Activated T-helper 1 cell treated with anti-CD3 and anti-CD28 coated beads, Interleukin-2, amount 50 U/mL, for 16 hours (primary cell): ENCODE measurements around the gene ACADS.

ENCODE experiments used
- DNase-seq, 2 donors: peaks; one replicate each; pipeline ENCODE4 v3.0.0-alpha.2; 2020; ENCODE audit warnings: low read depth in 1 of 2, low spot score in 1 of 2

ACADS gene

DNA sequence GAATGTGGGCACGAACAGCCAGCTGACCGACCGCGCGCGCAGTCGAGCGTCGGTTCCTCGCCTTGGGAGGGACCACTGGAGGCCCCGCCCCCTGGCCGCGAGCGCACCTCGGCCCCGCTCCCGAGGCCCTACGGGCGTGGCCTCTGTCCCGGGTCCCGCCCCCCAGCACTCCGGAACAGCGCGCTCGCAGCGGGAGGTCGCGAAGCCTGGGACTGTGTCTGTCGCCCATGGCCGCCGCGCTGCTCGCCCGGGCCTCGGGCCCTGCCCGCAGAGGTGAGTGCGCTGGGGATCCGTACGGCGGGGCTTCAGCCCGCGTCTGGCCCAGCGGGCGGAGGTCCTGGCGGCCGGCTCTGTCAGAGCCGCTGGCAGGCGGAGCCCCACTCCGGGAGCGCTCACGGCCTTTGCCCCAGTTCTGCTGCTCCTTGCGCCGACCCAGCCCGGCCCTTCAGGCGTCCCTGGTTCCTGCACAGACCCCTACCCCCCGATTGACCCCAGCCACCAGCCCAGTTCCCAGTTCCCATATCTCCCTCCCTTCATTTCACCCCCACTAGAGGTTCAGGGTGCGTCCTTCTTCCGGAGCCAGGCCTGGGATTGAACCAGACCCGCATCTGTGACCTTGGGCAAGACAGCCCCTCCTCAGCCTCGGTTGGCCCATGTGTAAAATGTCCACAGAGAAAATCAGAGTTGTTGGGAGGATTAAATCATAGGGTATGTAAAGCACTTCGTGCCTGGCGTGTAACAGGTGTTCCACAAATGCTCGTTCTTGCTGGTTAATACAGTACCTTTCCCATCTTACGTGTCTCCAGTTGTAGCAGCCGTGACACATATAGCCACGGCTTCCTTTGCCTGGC is at the start of gene ACADS:
TSS of gene ACADS (plus strand) at position 168 of the 851 bp plus-strand sequence. CDS start at position 228, 60 bp downstream.
- peak; percentile 74 to 80 for DNase-seq

DNA sequence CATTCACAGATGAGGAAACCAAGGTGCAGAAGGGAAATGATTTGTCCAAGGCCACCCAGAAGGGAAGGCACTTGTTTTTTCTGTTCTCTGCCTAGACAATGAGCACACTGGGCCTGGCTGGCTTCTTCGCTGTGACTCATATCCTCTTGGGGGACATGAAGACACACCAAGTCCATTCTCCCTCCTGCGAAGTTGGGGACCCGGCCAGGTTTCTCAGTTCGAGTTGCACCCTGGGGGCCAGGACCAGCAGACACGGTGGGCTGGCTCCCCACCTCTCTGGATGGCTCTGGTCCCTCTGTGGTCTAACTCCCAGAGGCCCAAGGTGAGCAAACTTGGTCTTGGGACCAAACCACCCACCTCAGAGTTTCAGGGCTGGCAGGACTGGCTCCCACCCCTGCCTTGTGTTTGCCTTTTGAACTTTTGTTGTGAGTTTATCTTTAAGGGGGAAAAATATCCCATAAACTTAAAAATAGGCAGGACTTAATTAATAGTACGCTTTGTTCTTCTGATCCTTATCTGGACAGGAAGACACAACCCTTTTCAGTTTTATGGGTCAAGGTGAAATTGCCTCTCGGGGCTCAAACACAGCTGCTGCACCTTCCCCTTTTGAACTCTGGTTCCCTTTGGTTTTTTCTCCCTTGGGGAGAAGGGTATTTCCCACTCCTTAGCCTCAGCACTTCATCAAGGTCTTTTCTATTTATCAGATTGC is 47.7 kb upstream of the ACADS start:
- no peak for DNase-seq

DNA sequence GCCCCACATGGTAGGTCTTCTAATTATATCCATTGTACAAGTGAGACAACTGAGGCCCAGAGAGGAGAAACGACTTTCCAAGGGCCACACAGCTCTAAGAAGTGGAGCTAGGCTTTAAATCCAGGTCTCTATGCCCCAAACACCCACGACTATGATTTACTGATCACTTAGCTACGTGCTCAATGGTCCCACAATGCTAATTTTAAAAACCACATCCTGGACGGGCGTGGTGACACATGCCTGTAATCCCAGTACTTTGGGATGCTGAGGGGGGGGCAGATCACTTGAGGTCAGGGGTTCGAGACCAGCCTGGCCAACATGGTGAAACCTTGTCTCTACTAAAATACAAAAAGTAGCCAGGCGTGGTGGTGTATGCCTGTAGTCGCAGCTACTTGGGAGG is 47.1 kb upstream of the ACADS start:
- no peak for DNase-seq

- DNase-seq = no peak
Observed at GRCh38 chr12:120680165-120680738, 45.4 kb upstream of the ACADS start.

DNA sequence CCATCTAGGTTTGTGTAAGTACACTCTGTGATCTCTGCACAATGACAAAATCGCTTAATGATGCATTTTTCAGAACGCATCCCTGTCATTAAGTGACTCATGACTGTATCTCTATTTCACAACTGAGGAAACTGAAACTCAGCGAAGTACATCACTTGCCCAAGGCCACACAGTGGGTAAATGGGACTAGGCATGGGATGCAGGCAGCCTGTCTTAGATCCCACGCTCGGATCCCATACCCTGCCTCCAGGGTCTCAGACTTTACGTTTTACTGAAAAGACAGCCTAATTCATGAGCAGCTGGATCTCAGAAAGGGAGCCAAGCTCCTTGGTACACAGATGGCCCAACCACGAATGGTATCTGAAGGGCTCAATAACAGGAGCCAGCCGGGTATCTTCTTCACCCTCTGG is 41.1 kb upstream of the ACADS start:
- DNase-seq = no peak

- DNase-seq = no peak
Observed at GRCh38 chr12:120685522-120685921, 40.1 kb upstream of the ACADS start.

DNA sequence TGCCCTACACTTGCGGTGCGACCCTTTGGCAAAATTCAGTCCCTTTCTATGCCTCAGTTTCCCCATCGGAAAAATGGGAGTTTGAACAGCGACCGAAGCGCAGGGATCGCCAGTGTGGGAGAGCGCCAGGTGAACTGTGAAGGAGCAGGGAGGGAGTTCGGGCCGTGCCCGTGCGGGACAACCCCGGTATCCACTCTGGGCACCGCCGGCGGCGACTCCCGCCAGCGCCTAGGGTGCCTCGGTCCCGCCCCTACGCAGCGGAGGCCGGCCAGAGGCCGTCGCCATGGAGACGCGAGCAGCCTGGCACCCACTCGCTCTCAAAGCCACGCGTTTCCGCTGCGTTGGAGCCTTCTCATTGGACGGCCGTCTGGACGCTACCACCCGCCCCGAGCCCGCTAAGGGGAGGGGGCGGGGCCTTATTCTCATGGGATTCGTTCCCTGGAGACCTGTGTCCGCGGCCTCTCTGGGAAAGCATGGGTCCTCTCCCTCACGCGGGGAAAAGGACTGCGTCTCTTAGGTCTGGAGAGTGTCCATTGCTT is 39.4 kb upstream of the ACADS start:
- DNase-seq = peak; percentile 90 to 95

DNA sequence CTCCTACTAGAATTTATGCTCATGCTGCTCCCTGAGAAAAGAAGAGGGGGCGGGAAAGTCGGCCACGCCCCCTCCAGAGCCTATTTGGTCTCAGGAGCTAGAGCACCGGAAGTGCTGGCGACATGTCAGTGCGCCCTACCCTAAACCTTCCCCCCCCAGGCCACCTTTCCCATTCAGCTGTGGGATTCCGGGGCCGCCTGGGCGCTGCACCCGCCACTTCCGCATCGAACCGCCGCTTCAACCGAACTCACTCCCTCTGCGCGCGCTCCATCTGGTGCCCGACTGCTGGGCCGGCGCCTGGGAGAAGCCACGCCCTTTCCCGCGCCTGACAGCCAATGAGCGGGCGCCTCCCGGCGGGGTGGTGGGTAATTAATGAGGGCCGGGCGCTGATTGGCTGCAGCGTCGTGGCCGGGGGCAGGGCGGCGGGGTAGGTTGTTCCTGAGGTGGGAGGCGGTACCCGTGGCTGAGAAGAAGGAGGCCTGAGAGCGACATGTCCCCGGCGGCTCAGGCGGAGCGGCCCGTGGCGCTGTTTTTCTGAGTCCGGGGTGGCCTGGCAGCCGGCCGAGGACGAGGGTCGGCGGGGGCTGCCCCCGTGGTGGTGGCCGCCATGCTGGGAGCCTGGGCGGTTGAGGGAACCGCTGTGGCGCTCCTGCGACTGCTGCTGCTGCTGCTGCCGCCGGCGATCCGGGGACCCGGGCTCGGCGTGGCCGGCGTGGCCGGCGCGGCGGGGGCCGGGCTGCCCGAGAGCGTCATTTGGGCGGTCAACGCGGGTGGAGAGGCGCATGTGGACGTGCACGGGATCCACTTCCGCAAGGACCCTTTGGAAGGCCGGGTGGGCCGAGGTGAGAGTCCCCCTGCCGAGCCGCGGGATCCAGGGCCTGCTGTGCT is 38.7 kb upstream of the ACADS start, which contains the start of gene MLEC:
TSS of gene MLEC (plus strand) at position 460 of the 888 bp plus-strand sequence. CDS start at position 608, 148 bp downstream.
- peak; percentile 97 to 100 for DNase-seq

GRCh38 chr12:120687578-120688289 is 37.9 kb upstream of the ACADS start:
- DNase-seq = peak in 1 of 2 donors; percentile 8

DNA sequence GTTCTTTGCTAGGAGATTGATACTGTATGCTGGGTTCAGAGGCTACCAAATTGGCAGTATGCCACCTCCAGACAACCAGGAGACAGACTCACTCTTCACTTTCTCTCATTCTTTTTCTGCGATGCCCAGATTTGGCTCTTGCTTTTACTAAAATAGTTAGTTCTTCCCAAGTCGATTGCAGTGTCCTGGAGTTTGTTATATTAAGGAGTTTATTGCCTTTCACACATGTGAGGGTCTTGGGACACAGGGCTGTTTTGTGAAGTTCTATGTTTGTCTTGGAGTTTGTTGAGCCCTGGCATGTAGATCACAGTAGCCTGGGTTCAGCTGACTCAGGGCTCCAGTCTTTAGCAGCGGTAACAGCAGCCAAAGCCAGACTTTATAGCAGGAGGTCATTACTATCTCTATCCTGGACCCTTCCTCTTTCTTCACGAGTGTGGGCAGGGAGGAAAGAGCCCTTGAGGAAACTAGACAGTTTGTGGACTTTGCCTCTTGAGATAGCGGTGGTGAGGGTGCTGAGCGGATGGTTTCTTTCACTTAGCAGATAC is 37.0 kb upstream of the ACADS start:
- DNase-seq = no peak

DNA sequence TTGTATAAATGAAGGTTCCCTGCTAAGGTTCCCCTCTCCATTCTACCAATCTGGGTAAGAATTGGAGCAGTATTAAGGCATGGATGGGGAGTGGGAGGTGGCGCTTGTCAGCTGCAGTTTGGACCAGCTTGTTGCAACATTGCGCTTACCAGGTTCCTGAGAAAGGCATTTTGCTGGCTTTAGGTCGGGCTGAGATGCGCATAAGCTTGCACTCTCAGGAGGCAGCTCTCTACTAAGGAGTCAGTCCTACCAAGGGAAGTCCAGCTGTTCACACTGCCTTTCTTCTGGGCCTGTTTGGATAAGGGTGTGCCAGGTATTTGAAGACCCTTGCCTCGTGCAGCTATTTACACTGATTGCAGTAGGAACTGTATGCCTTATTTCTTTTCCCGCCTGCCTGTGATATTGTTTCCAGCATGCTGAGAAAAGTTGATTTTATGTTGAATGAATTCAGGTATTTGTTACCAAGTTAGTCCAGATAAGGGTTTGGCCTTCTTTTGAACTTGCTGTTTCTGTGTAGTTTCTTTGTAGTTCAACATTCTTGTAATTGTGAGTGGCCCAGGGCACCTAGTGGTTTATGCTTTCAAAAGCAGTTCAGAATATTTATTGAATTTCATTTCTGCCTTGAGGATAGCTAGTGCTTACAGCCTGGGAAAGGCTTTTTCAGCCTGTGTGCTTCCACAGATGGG is 36.1 kb upstream of the ACADS start:
- no peak for DNase-seq

DNA sequence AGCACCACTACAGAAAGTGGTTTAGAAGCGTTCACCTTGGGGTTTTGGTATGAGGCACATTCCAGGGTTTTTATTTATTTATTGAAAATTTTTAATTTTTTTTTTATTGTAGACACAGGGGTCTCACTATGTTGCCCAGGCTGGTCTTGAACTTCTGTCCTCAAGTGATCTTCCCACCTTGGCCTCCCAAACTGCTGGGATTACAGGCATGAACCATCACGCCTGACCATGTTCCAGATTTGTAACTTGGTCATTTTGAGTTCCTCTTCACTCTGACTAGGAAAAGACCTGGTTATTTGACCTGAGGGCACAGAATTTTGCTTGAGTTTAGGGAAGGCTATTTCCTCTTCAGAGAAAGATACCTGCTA is 35.6 kb upstream of the ACADS start:
- no peak for DNase-seq

DNA sequence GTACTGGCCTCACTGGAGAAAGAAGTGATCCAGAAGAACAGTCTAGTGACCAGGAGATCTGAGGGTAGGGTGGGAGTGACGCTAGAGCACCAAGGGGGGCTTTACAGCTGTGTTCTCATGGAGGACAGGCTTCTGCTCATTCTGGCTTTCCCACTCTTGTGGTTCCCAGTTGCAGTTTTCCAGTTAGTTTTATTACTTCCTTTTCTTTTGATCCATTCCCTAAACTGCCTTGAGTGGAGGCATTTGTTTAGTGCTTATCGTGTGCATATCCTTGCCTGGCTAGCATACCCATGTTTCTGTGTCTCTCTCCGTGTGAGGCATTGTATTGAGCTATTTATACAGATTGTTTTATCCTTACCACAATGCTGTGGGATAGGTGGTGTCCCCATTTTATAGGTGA is 34.6 kb upstream of the ACADS start:
- no peak for DNase-seq

- no peak for DNase-seq
Observed at GRCh38 chr12:120692524-120693033, 33.0 kb upstream of the ACADS start.

DNA sequence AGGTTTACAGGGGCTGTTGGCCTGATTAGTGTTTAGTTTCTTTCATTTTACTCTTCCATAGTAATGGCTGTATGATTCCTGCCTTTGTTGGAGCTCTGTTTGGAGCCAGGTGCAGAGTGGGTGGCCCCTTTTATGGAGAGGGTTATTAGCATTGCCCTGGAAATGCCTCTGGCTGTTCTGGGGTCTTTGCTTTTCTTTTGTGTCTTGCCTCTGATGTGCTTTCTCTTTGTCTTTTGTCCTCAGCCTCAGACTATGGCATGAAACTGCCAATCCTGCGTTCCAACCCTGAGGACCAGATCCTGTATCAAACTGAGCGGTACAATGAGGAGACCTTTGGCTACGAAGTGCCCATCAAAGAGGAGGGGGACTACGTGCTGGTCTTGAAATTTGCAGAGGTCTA is 31.8 kb upstream of the ACADS start:
- DNase-seq = no peak

DNA sequence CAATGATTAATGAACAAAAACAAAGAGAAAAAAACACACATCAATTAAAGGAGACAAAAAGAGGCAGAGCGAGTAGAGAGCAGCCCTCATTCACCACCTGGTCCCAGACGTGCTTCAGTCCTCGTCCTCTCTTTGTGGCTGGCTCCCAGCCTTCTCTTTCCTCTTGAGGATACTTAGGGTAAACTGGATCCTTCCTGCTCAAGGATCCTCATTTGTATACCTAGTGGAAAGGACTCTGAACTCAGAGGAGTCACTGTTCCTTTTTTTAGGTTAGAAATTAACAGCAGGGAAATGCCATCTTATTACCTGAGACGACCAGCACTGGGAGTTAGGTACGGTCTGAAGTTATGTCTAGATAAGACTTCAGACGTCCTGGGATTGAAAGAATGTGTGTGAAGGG is 29.0 kb upstream of the ACADS start:
- no peak for DNase-seq

- no peak for DNase-seq
Observed at GRCh38 chr12:120697344-120697743, 28.3 kb upstream of the ACADS start.

DNA sequence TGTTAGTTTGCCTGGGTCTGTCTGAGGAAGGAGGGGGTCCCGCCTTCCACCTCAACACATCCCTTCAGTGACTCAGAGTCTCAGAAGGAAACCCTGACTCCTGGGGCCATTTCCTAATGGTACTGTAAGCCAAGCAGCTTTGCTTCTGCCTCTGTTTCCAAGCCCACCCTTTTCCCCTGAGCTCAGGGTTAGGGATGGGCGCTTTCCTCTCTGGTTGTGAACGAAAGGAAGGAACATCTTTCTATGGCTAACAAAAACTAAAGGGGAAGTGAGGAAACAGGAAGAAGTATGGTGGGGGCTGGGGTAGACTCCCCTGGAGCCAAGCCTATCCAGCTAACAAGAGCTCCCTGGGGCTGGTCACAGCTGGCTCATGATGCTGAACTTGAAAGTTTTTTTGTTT is 27.0 kb upstream of the ACADS start:
- no peak for DNase-seq

- no peak for DNase-seq
Observed at GRCh38 chr12:120699553-120699952, 26.1 kb upstream of the ACADS start.
